GM19468 (cell line): ENCODE data around the gene ABCA7.

ENCODE experiments used
- ATAC-seq: cut with Tn5 transposase; IDR thresholded peaks from one replicate; pipeline ENCODE4 v1.9.1; 2021; ENCODE audit warnings: mild to moderate bottlenecking, moderate library complexity, moderate number of reproducible peaks; ENCODE audit not compliant: unreplicated experiment; ENCODE audit errors: extremely low read depth

ABCA7 gene

DNA sequence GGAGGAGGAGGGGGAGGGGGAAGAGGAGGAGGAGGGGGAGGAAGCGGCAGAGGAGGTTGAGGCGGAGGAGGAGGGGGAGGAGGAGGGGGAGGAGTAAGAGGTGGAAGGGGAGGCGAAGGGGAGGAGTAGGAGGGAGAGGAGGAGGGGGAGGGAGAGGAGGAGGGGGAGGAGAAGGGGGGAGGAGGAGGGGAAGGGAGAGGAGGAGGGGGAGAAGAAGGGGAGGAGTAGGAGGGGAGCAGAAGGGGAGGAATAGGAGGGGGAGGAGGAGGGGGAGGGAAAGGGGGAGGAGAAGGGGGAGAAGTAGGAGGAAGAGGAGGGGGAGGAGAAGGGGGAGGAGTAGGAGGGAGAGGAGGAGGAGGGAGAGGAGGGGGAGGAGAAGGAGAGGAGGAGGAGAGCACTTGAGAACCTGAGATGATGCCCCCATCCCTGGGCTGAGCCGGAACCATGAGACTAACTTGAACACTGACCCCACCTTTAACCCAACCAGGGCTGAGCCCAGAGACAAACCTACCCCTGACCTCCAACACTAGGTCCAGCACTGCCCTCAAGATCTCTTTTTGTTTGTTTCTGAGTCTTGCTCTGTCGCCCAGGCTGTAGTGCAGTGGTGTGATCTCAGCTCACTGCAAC, 12.6 kb downstream of the ABCA7 start:
- ATAC-seq, result no peak

DNA sequence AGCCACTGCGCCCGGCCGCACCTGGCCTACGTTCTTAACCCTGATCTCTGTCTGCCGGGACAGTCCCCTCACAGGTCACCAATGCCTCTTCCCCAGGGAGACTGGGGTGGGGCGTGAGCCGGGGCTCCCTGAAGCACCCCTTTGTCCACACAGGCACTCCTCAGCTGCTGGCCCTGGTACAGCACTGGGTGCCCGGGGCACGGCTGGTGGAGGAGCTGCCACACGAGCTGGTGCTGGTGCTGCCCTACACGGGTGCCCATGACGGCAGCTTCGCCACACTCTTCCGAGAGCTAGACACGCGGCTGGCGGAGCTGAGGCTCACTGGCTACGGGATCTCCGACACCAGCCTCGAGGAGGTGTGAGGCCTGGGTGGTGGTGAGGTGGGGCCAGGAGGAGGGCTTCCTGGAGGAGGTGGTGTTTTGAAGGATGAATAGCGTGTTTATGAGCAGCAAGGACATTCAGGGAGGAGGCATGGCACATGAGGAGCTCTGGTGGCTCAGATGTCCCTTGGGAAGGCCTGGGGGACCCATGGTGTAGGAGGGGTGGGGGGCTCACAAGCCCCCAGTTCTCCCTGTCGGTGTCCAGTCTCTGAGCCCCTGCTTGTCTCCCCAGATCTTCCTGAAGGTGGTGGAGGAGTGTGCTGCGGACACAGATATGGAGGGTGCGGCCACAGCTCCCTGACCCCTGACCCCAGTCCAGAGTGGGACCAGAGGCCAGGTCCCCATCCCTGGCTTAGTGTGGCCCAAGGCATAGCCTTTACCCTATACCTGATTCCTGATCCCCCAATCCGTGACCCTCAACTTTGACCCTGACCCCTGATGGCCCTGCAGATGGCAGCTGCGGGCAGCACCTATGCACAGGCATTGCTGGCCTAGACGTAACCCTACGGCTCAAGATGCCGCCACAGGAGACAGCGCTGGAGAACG, 13.5 kb downstream of the ABCA7 start:
- no peak for ATAC-seq

GRCh38 chr19:1054102-1055027, 14.5 kb downstream of the ABCA7 start:
- no peak for ATAC-seq

DNA sequence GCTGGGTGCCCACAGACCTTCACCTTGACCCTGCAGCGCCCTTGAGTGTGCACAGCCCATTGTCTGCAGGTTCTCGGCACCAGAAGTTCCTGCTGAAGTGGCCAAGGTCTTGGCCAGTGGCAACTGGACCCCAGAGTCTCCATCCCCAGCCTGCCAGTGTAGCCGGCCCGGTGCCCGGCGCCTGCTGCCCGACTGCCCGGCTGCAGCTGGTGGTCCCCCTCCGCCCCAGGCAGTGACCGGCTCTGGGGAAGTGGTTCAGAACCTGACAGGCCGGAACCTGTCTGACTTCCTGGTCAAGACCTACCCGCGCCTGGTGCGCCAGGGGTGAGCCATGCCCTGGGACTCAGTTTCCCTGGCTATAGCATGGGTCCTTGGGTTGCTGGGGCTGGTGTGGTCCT, 15.1 kb downstream of the ABCA7 start:
- no peak for ATAC-seq

GRCh38 chr19:1055886-1056620, 16.1 kb downstream of the ABCA7 start:
- ATAC-seq, result no peak

GRCh38 chr19:1057176-1057855, 17.4 kb downstream of the ABCA7 start:
- ATAC-seq, result no peak

GRCh38 chr19:1058112-1058511, 18.2 kb downstream of the ABCA7 start:
- no peak for ATAC-seq

GRCh38 chr19:1060689-1061088, 20.8 kb downstream of the ABCA7 start:
- ATAC-seq, result no peak

GRCh38 chr19:1061987-1062386, 22.1 kb downstream of the ABCA7 start:
- ATAC-seq, result no peak

DNA sequence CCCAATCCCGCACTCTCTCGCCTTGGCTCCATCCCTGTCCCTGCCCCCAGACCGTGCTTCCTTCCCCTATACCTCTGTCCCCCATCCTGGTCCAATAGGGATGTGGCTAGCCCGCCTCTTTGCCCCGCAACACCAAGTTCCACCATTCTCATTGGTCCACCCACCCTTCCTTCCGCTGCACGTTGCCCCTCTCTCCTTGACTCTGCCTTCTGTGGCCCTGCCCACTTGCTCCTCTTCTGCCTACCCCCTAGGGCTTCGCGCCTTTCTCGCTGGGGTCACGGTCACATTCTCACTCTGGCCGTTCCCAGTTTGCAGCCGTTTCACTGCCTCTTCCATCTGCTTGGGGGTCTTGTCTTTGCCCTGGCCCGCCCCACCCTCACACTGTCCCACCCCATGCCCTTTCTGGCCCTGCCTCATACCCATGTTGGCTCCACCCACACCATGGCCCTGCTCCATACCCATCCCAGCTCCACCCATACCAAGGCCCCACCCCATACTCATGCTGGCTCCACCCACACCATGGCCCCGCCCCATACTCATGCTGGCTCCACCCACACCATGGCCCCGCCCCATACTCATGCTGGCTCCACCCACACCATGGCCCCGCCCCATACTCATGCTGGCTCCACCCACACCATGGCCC, 22.6 kb downstream of the ABCA7 start:
- ATAC-seq, result no peak

GRCh38 chr19:1063030-1063908, 23.4 kb downstream of the ABCA7 start:
- no peak for ATAC-seq

GRCh38 chr19:1063909-1064660, 24.2 kb downstream of the ABCA7 start:
- ATAC-seq, result no peak

DNA sequence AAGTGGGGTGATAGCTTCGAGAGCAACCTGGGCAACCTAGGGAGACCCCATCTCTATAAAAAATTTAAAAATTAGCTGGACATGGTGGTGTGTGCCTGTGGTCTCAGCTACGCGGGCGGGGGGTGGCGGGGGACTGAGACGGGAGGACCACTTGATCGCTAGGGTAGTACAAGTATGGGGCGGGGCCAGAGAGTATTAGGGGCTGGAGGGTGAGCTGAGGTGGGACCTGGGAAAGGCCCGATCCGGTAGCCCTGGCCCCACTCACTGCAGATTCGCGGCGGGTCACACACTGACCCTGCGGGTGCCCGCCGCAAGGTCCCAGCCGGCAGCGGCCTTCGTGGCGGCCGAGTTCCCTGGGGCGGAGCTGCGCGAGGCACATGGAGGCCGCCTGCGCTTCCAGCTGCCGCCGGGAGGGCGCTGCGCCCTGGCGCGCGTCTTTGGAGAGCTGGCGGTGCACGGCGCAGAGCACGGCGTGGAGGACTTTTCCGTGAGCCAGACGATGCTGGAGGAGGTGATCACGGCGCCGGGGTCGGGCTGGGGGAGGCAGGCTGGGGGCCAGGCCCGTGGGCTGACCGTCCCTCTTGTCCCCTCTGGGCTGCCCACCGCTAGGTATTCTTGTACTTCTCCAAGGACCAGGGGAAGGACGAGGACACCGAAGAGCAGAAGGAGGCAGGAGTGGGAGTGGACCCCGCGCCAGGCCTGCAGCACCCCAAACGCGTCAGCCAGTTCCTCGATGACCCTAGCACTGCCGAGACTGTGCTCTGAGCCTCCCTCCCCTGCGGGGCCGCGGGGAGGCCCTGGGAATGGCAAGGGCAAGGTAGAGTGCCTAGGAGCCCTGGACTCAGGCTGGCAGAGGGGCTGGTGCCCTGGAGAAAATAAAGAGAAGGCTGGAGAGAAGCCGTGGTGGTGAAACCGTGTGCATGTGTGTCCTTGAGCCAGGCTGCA, 25.0 kb downstream of the ABCA7 start:
- ATAC-seq, result no peak

GRCh38 chr19:1065606-1066109, 25.8 kb downstream of the ABCA7 start:
- ATAC-seq, result no peak

DNA sequence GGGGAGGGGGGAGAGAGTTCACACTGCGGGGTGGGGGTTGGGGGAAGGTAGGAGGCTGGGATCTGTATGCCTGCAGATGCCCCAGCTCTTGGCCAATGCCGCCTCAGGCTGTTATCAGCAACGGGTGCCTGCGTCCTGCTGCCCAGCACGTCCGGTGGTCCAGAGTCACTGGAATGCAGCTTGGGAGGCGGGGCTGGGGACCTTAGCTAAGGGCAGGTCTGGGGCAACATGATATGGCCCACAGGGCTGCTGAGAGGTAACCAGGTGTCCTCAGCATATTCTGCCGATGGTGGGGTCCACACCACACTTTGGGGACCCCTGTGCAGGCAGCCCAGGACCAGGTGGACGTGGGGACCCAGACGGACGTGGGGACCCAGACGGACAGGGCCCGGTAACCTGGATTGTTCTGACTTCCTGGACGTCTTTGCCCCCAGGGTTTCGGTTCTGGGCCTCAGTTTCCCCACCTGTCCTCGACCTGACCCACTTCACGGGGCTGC, 26.4 kb downstream of the ABCA7 start:
- no peak for ATAC-seq
